ENCODE data around the gene WDR91. TPM values are rescaled to one million over a fixed set of nuclear protein-coding genes. Genes with fewer than 3 reads are reported as not detected.

Gene WDR91
- total RNA-seq, 1 experiment from 2014 or later = 10.1 TPM

- Histone ChIP-seq H3K79me2 (ENCODE audit: insufficient read depth, low read length) (no peaks in the 10 kb centered on the region), H3K36me3 (ENCODE audit: control insufficient read depth in 1 of 2, insufficient read depth in 2 of 2, low read length in 2 of 2) (no peaks in the 10 kb centered on the region), H3K27me3 (ENCODE audit: insufficient read depth, low read length) (no peaks in the 10 kb centered on the region), H4K20me1 (ENCODE audit: insufficient read depth) (no peaks in the 10 kb centered on the region), H3K9ac (ENCODE audit: low read length) (no peak overlapping the region), H3K9me2 (ENCODE audit: insufficient read depth) (no peaks in the 10 kb centered on the region), H3K27ac (ENCODE audit: low read depth, low read length) (no peak overlapping the region), H3K9me3 (ENCODE audit: control insufficient read depth in 1 of 2, insufficient read depth in 1 of 2, low read depth in 1 of 2, low read length in 2 of 2) (peaks cover 0 to 18% of the 10 kb centered on the region in 2 experiments; a peak in 1 of 4 replicates), H3K4me3 (replicated peaks in 1 of 2; ENCODE audit: low read depth in 1 of 2, low read length in 2 of 2) (no peak overlapping the region), H3K4me2 (ENCODE audit: low read length) (no peak overlapping the region), H3K4me1 (ENCODE audit: control insufficient read depth in 1 of 2, insufficient read depth in 2 of 2, low read length in 2 of 2) (peaks cover 8 to 18% of the 10 kb centered on the region in 2 experiments), H2AFZ (ENCODE audit: low read depth, low read length, poor library complexity, severe bottlenecking) (no peak overlapping the region)
- RAD21 ChIA-PET (ENCODE audit: low non-redundant PET in 1 of 2, low total read pairs in 2 of 2, uncharacterized antibody in 2 of 2, unreplicated experiment in 2 of 2) = no interaction called here
- POLR2A ChIA-PET = no interaction called here
- CTCF ChIA-PET = interaction anchor here (1.8 kb wide), 1 partner anchor 9 kb away, joined by 7 read pairs; no protein-coding TSS in a partner anchor
- no peak for ATAC-seq
- TF ChIP-seq CTCF (IDR thresholded peaks at IDR 0.05 in 2 of 3, conservative IDR thresholded peaks at IDR 0.05 in 1 of 3; ENCODE audit: borderline replicate concordance in 1 of 3, insufficient read depth in 1 of 3, low read depth in 2 of 3, low read length in 2 of 3) (no peak), TCF7L2 (IDR thresholded peaks at IDR 0.05; ENCODE audit: borderline replicate concordance, extremely low read depth, insufficient read depth, insufficient read length) (no peak), REST (IDR thresholded peaks at IDR 0.05; ENCODE audit: low read depth) (no peak), SRF (IDR thresholded peaks at IDR 0.05; ENCODE audit: low read depth) (no peak), CEBPB (IDR thresholded peaks at IDR 0.05; ENCODE audit: low read depth) (no peak), POLR2A (IDR thresholded peaks at IDR 0.05; ENCODE audit: borderline replicate concordance, extremely low read depth, insufficient read depth, insufficient read length) (no peak), EZH2phosphoT487 (IDR thresholded peaks at IDR 0.05; ENCODE audit: borderline replicate concordance) (no peak), EGR1 (IDR thresholded peaks at IDR 0.05; ENCODE audit: low read depth) (no peak), ZBTB33 (IDR thresholded peaks at IDR 0.05; ENCODE audit: extremely low read depth, insufficient replicate concordance, low read length) (no peak), EZH2 (IDR thresholded peaks at IDR 0.05) (no peak), POLR2AphosphoS5 (IDR thresholded peaks at IDR 0.05; ENCODE audit: low read depth, low read length) (no peak), ZFX (IDR thresholded peaks at IDR 0.05) (no peak), RAD21 (IDR thresholded peaks at IDR 0.05; ENCODE audit: low read depth) (no peak), SIN3A (IDR thresholded peaks at IDR 0.05; ENCODE audit: low read depth) (no peak), CBX3 (IDR thresholded peaks at IDR 0.05; ENCODE audit: low read depth) (no peak), SP1 (IDR thresholded peaks at IDR 0.05; ENCODE audit: low read depth) (no peak), ELF1 (IDR thresholded peaks at IDR 0.05; ENCODE audit: borderline replicate concordance, low read depth) (no peak), MAX (IDR thresholded peaks at IDR 0.05) (no peak), ZNF274 (IDR thresholded peaks at IDR 0.05; ENCODE audit: low read depth, low read length) (no peak), YY1 (IDR thresholded peaks at IDR 0.05; ENCODE audit: extremely low read depth, insufficient replicate concordance, low read depth, low read length) (no peak)
- no TSS peak for BruUV-seq (replicated peaks)
- no peak for DNase-seq (ENCODE audit: low read depth, low spot score)
- intact Hi-C loops (cut with micrococcal nuclease) = no loop called here
These were observed 33.0 kb downstream of the WDR91 start for GRCh38 chr7:135178364-135178763.
